ENCODE measurements around the gene ARL5C.

- TF ChIP-seq CTCF (IDR thresholded peaks at IDR 0.05; ENCODE audit: poor library complexity) (no peak), EZH2 (IDR thresholded peaks at IDR 0.05; ENCODE audit: borderline replicate concordance) (no peak), EZH2phosphoT487 (IDR thresholded peaks at IDR 0.05; ENCODE audit: low read depth, severe bottlenecking, unreplicated experiment) (no peak)
These were observed 17.1 kb upstream of the ARL5C start for GRCh38 chr17:39183045-39183444.
